LNCAP (cell line): ENCODE data around the gene SOBP.

Experiments used
- CTCF ChIP-seq: fragments of 450-650 bp; IDR thresholded peaks from 2 replicates; pipeline ENCODE4 v1.5.1; 2017; ENCODE audit warnings: mild to moderate bottlenecking

SOBP gene

DNA sequence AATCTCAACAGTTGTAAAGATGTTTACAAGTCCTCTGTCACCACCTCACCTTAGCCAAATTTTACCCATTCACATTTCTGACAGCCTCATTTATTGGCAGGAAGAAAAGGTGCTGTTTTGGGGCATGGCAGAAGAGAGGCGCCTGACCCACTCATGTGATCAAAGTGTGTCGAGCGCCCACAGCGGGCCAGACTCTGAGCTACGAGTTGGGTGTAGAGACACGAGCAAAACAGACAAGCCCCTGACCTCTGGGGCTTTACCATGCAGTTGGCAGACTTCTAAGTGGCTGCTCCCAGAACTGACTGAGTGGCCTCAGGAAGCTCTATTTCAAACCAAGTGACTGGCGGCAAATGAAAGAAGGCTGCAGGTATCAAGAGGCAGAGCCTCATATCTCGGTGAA is 167.0 kb downstream of the SOBP start:
- no peak for TF ChIP-seq CTCF

GRCh38 chr6:107657373-107657754 is 167.4 kb downstream of the SOBP start:
- no peak for TF ChIP-seq CTCF

- TF ChIP-seq CTCF: no peak
These were observed 168.0 kb downstream of the SOBP start for GRCh38 chr6:107657755-107658461.

DNA sequence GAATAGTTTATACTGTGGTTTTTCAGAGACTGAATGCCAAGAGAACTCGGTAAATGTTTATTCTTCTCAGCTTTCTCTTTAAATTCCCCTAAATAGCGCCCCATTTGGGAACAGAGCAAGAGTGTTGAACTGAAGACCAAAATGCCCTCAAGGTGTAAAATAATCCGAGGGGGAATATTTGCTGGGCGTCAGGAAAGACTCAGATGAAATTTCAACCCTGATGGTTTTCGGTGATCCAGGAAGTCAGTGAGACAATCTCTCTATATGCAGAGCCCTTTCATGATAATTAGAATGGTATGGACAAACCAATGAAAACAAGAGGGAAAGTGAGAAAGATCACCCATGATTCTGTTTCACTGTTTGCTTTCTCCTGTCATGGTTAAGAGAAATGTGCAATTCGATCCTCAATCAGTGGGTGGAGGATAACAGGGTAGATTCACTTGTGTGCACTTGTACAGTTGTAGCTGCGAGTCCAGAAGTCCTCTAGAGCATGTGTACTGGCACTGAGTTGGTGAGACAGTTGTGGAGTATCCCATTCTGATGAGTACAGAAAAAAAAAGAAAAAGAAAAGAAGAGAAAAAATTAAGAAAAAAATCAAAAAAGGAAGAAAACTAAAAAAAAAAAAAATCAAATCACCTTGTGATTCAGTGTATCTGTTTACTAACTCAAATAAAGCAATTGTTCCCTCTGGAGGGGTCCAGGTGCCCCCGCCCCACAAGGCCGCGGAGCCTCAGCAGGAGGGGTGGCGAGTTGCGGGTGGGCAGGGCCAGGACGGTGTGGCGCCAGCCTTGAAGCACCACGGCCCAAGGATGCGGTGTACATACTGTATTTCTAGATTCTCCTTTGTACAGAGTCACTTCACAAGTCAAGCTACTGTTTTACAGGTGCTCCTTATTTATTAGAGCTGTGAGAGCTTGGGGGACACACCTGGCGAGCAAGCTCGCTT is 169.3 kb downstream of the SOBP start:
- TF ChIP-seq CTCF: no peak

DNA sequence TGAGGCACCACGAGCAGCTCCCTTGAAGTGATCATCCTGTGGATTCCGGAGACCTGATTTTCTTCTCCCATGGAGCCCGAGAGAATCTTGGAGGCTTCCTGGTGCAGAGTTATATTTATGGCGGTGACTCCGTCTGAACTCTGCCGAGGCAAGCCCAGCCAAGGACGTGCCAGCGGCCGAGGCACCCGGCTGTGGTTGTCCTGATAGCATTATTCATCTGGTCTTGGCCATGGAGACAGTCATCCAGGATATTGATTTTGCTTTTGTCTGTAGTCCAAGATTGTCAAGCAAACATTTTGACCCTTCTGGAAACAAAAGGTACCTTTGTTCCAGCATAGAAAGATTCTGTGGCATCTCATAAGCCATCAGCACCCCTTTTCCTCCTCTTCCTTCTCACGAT is 170.9 kb downstream of the SOBP start:
- TF ChIP-seq CTCF: no peak

GRCh38 chr6:107661291-107661690 is 171.4 kb downstream of the SOBP start:
- no peak for TF ChIP-seq CTCF

DNA sequence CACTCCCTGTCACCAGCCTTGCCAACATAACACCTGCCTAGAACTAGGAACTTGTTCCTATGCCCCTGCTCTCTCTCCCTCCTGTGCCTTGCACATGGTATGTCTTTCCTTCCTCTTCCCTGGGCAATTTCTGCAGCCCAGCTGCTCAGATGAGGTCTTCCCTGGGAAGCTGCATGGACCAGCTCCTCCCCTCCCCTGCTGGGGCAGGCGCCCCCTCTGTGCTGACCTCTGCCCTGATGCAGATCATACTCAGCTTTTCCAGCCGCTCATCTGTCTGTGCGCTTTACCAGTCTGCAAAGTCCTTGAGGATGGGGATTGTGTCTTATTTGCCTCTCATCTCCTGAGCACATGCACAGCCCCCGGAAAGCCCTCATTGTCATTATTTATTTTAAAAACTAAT is 172.4 kb downstream of the SOBP start:
- no peak for TF ChIP-seq CTCF
